ENCODE measurements around the gene BRD7.

BRD7 gene

GRCh38 chr16:50305441-50306061 lies 63.2 kb downstream of the BRD7 start:
- in situ Hi-C loops (cut with MboI; ENCODE audit: low sequenced_read_pairs): no loop called here

GRCh38 chr16:50304467-50305440 lies 64.0 kb downstream of the BRD7 start:
- in situ Hi-C loops (cut with MboI; ENCODE audit: low sequenced_read_pairs): no loop called here

DNA sequence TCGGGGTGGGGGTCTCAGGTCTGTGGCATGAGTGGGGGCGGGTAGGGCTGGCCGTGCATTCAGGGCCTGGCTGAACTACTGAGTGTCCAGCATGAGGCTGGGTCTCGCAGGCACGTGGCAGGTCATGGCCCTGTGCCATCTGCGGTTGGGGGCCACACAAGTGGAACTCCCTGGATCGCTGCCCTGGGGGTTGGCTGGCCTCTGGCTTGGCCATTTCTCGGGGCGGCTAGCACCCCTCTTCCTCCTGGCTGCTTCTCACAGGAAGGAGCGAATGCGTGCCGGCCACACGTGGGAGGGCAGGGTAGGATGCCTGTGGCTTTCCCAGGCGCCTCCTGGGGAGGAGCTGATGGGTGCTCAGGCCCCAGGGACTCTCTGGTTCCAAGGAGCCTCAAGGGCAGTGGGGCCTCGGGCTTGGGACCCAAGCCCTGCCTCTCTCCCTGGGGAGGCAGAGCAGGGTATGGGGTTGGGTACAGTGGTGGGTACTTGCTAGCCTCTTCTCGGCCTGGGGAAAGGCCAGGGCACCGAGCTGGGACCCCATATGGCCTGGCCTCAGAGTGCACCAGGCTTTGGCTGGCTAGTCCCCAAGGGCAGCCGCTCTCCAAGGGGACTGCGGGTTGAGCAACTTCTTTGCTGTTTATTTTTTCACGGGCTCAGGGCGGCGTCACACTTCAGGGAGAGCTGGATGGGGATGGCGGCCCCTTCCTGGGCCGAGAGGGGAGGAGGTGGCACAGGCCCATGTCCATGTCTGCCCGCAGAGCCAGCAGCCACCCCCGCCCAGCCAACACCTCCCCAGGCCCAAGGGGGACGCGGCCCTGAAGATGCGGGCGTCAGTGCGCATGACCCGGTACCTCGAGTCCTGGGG lies 65.0 kb downstream of the BRD7 start:
- in situ Hi-C loops (cut with MboI; ENCODE audit: low sequenced_read_pairs): no loop called here

DNA sequence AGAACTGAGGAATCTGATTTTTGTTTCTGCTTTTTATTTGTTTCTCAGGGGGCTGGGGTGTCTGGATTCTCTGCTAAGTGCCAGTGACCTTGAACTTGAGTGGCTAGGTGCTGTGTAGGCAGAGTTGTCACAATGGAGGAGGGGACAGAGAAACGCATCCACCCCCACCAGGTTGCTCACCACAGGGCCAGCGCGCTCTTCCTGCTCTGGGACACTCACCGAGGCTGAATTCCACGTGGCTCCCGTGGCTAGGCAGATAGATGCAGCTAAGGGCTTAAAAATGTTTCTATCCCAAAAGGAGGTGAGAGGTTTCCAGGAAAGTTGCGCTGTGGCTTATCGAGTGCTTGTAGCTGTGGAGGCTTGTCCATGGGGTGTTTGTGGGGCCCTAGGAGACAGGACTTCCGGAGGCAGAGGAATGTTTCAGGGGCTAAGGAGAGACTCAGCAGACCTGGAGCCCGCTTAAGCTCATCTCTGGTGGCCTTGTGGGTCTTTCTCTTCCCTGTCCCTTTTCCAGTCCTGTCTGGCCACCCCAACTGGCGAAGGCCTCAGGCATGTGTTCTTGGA lies 65.7 kb downstream of the BRD7 start:
- in situ Hi-C loops (cut with MboI; ENCODE audit: low sequenced_read_pairs): no loop called here

DNA sequence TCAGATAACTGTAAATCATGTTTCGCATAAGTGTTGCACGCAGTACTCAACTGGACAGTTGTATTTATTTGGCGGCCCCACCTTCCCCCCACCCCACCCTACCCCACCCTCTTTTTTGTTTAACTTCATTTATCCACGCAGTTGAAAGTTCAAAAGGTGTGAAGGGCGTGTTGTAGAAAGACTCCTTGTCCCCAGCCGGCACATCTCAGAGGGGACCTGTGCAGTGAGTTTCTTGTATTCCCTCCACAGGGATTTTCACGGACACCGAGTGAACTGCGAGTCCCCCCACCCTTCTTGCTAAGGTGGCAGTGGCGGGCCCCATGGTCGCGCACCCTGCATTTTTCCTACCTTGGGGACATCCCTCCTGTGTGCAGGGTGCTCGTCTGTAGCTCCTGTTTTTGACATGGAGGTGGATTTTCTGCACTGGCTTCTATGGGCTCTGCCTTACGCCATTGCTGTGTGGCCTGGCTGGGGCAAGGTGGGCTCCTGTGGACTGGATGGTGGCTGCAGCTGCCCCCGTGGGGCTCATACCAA lies 66.2 kb downstream of the BRD7 start:
- in situ Hi-C loops (cut with MboI; ENCODE audit: low sequenced_read_pairs): no loop called here

DNA sequence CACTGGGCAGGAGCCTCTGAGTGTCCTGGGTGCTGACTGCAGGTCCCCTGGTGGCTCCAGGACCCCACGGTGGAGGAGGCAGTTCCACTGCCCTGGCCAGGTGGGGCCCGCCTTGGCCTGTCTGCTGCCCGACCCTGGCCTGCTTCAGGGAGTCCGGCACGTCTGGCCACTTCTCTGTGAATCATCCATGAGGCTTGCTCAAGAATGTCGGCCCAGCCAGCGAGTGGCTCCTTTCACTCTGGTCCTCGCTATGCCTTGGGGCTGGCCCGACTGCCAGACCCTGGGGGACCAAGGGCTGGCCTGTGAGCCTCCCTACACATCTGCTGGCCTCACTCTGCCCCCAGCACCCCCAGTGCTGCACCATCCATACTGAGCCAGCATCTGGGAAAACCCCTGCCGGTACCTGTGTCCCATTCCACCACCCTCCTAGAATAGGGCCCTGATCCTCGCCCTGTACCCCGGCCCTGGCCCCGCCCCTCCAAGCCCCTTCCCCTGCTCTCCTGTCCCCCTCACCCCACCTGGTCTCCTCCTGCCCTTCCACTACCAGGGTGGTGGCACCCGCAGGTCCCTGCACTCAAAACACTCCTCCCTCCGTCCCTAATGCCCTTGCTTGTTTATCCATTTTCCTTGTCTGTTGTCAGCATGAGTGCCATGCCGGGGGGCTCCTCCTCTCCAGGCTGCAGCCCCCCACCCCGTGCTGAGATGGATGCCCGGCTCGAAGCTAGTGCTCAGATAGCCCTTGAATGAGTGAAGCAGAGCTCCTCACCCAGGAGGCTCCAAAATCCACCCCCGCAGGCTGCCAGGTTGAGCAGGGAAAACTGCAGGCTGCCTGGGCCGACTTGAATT lies 66.9 kb downstream of the BRD7 start:
- in situ Hi-C loops (cut with MboI; ENCODE audit: low sequenced_read_pairs): no loop called here

- in situ Hi-C loops (cut with MboI; ENCODE audit: low sequenced_read_pairs): no loop called here
Measured at GRCh38 chr16:50300942-50301625, 67.7 kb downstream of the BRD7 start.

- in situ Hi-C loops (cut with MboI; ENCODE audit: low sequenced_read_pairs): no loop called here
Measured at GRCh38 chr16:50299508-50300105, 69.2 kb downstream of the BRD7 start.

GRCh38 chr16:50298591-50299507 lies 69.9 kb downstream of the BRD7 start:
- in situ Hi-C loops (cut with MboI; ENCODE audit: low sequenced_read_pairs): no loop called here

DNA sequence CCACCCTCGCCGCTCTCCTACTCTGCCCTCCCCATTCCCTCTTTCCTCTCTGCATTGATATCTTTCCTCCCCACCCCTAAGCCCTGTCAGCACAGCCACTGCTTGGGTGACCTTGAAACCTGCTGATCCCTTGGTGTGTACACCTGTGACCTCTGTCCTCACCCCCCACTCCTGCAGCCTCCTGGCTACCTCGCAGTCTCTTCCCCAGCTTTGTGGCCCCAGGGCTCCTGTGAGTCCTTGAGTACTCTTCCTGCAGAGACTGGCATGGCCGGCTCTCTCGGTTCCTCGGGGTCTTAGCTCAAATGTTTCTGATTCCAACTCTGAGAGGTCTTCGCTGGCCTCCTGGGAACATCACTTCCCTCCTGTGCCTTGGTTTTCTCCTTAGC lies 70.7 kb downstream of the BRD7 start:
- in situ Hi-C loops (cut with MboI; ENCODE audit: low sequenced_read_pairs): no loop called here

GRCh38 chr16:50297301-50298074 lies 71.3 kb downstream of the BRD7 start:
- in situ Hi-C loops (cut with MboI; ENCODE audit: low sequenced_read_pairs): no loop called here

- in situ Hi-C loops (cut with MboI; ENCODE audit: low sequenced_read_pairs): no loop called here
Measured at GRCh38 chr16:50296807-50297206, 72.0 kb downstream of the BRD7 start.

GRCh38 chr16:50295541-50296132 lies 73.2 kb downstream of the BRD7 start:
- in situ Hi-C loops (cut with MboI; ENCODE audit: low sequenced_read_pairs): no loop called here

GRCh38 chr16:50294955-50295354 lies 73.8 kb downstream of the BRD7 start:
- in situ Hi-C loops (cut with MboI; ENCODE audit: low sequenced_read_pairs): no loop called here

- in situ Hi-C loops (cut with MboI; ENCODE audit: low sequenced_read_pairs): no loop called here
Measured at GRCh38 chr16:50293994-50294855, 74.6 kb downstream of the BRD7 start.
